ENCODE results near the gene NPM1.

Gene NPM1

GRCh38 chr5:171426266-171426665 lies 38.6 kb downstream of the NPM1 start (continued):
- no peak for TF ChIP-seq ZNF211 (tag by site-specific recombination; IDR thresholded peaks at IDR 0.05; ENCODE audit: low read depth)

DNA sequence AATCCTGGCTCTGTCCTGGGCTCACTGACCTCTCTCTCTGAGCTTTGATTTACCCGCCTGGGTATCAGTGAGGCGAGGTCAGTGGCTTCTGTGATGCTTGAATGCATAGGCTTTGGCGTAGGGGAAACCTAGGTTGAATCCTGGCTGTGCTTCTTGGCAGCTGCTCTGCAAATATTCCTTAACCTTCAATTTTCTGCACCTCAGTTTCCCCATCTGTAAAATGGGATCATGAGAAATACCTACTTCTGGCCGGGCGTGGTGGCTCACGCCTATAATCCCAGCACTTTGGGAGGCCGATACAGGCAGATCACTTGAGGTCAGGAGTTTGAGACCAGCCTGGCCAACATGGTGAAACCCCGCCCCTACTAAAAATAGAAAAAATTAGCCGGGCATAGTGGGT lies 39.0 kb downstream of the NPM1 start:
- CTCF ChIA-PET, result no interaction called here
- no peaks in the 10 kb centered on the region for H3K36me3 ChIP-seq (ENCODE audit: control insufficient read depth in 2 of 2, insufficient read depth in 1 of 2, low read length in 2 of 2)
- no peak for TF ChIP-seq ZNF423 (tag by site-specific recombination; IDR thresholded peaks at IDR 0.05)
- TF ChIP-seq ZNF324 (tag by site-specific recombination; IDR thresholded peaks at IDR 0.05), result no peak
- no peak for TF ChIP-seq ZNF221 (tag by site-specific recombination; IDR thresholded peaks at IDR 0.05; ENCODE audit: borderline replicate concordance)
- no peak for TF ChIP-seq GLIS1 (tag by site-specific recombination; IDR thresholded peaks at IDR 0.05)
- no peak for TF ChIP-seq ZNF548 (tag by site-specific recombination; IDR thresholded peaks at IDR 0.05)
- TF ChIP-seq ZNF391 (tag by site-specific recombination; IDR thresholded peaks at IDR 0.05; ENCODE audit: borderline replicate concordance, low read depth), result no peak
- no peaks in the 10 kb centered on the region for H3K4me1 ChIP-seq (ENCODE audit: control insufficient read depth, insufficient read depth, low read length)
- H3K4me3 ChIP-seq (ENCODE audit: low read depth, low read length), result no peak overlapping the region
- no peak overlapping the region for H3K27ac ChIP-seq (ENCODE audit: extremely low read depth, low read depth, low read length)
- POLR2A ChIA-PET, result no interaction called here
- no peaks in the 10 kb centered on the region for H3K9me3 ChIP-seq (ENCODE audit: control insufficient read depth, insufficient read depth, low read depth, low read length)

GRCh38 chr5:171427318-171428167 lies 39.9 kb downstream of the NPM1 start:
- Histone ChIP-seq H3K27ac (ENCODE audit: extremely low read depth, low read depth, low read length) (no peak overlapping the region), H3K4me1 (ENCODE audit: control insufficient read depth, insufficient read depth, low read length) (no peaks in the 10 kb centered on the region), H3K4me3 (ENCODE audit: low read depth, low read length) (no peak overlapping the region), H3K36me3 (ENCODE audit: control insufficient read depth in 2 of 2, insufficient read depth in 1 of 2, low read length in 2 of 2) (no peaks in the 10 kb centered on the region), H3K9me3 (ENCODE audit: control insufficient read depth, insufficient read depth, low read depth, low read length) (no peaks in the 10 kb centered on the region)
- ChIA-PET CTCF (interaction anchor here (0.6 to 1.8 kb wide), 3 partner anchors 9 to 798 kb away, joined by 3 to 4 read pairs (median 3); no protein-coding TSS in a partner anchor), POLR2A (interaction anchor here (0.6 kb wide), 1 partner anchor 35 kb away, joined by 4 read pairs; no protein-coding TSS in a partner anchor)
- TF ChIP-seq ZNF76 (tag by site-specific recombination; IDR thresholded peaks at IDR 0.05; ENCODE audit: borderline replicate concordance, low read depth), result no peak
- TF ChIP-seq ZFHX2 (tag by site-specific recombination; conservative IDR thresholded peaks at IDR 0.05), result 0 out of 2 replicates have a peak, but pooled peaks have one; percentile 11

DNA sequence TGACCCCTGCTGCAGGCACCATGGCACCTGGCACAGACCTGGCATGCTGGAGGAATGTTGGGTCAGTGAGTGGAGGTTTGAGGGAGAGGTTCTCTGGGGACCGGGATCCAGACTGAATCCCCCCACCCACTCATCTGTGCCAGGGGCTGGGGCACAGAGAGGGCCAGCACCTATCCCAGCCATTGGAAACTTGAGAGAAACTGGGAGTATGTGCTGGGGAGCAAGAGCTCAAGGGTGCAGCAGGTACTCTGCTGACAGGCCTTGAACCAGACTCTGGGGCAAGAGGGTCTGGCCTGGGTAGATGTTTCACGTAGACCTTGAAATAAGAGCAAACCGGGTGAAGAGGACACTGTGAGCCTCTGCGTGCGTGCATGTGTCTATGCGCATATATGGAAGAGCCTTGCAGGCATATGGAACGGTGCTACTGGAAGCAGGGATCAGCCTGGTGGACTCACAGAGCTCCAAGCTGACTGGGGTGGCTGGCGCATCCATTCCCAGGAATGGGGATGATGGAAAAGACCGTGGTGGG lies 40.6 kb downstream of the NPM1 start:
- no peaks in the 10 kb centered on the region for H3K36me3 ChIP-seq (ENCODE audit: control insufficient read depth in 2 of 2, insufficient read depth in 1 of 2, low read length in 2 of 2)
- no peaks in the 10 kb centered on the region for H3K4me1 ChIP-seq (ENCODE audit: control insufficient read depth, insufficient read depth, low read length)
- POLR2A ChIA-PET, result no interaction called here
- CTCF ChIA-PET, result interaction anchor here (1.8 kb wide), 1 partner anchor 178 kb away, joined by 4 read pairs; no protein-coding TSS in a partner anchor
- no peak overlapping the region for H3K4me3 ChIP-seq (ENCODE audit: low read depth, low read length)
- H3K9me3 ChIP-seq (ENCODE audit: control insufficient read depth, insufficient read depth, low read depth, low read length), result no peaks in the 10 kb centered on the region
- TF ChIP-seq ZNF114 (tag by site-specific recombination; IDR thresholded peaks at IDR 0.05), result no peak
- no peak for TF ChIP-seq ZNF629 (tag by site-specific recombination; IDR thresholded peaks at IDR 0.05)
- TF ChIP-seq, protein P1, sequence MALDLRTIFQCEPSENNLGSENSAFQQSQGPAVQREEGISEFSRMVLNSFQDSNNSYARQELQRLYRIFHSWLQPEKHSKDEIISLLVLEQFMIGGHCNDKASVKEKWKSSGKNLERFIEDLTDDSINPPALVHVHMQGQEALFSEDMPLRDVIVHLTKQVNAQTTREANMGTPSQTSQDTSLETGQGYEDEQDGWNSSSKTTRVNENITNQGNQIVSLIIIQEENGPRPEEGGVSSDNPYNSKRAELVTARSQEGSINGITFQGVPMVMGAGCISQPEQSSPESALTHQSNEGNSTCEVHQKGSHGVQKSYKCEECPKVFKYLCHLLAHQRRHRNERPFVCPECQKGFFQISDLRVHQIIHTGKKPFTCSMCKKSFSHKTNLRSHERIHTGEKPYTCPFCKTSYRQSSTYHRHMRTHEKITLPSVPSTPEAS (tag by site-specific recombination; IDR thresholded peaks at IDR 0.05), result no peak
- TF ChIP-seq, protein P2, sequence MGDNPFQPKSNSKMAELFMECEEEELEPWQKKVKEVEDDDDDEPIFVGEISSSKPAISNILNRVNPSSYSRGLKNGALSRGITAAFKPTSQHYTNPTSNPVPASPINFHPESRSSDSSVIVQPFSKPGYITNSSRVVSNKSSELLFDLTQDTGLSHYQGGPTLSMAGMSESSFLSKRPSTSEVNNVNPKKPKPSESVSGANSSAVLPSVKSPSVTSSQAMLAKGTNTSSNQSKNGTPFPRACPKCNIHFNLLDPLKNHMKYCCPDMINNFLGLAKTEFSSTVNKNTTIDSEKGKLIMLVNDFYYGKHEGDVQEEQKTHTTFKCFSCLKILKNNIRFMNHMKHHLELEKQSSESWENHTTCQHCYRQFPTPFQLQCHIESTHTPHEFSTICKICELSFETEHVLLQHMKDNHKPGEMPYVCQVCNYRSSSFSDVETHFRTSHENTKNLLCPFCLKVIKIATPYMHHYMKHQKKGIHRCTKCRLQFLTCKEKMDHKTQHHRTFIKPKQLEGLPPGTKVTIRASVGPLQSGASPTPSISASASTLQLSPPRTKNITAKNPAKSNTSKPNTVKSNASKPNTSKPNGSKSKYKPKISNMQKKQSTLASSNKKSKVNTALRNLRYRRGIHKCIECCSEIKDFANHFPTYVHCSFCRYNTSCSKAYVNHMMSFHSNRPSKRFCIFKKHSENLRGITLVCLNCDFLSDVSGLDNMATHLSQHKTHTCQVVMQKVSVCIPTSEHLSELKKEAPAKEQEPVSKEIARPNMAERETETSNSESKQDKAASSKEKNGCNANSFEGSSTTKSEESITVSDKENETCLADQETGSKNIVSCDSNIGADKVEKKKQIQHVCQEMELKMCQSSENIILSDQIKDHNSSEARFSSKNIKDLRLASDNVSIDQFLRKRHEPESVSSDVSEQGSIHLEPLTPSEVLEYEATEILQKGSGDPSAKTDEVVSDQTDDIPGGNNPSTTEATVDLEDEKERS (tag by site-specific recombination; IDR thresholded peaks at IDR 0.05), result no peak
- no peak for TF ChIP-seq OSR2 (tag by site-specific recombination; IDR thresholded peaks at IDR 0.05)
- TF ChIP-seq PRDM1 (tag by site-specific recombination; IDR thresholded peaks at IDR 0.05), result no peak
- TF ChIP-seq ZFHX2 (tag by site-specific recombination; conservative IDR thresholded peaks at IDR 0.05), result 0 out of 2 replicates have a peak, but pooled peaks have one; percentile 3
- no peak overlapping the region for H3K27ac ChIP-seq (ENCODE audit: extremely low read depth, low read depth, low read length)
